CD4-positive, alpha-beta T cell treated with Interleukin-15 for 4 hours (primary cell): ENCODE data around the gene PRPF18.

ENCODE experiments used
- DNase-seq: peaks from one replicate; pipeline ENCODE4 v3.0.0-alpha.2; 2020; ENCODE audit warnings: low spot score

The PRPF18 gene

GRCh38 chr10:13604357-13605040, 17.7 kb downstream of the PRPF18 start:
- DNase-seq, result no peak

- no peak for DNase-seq
These were observed 21.6 kb downstream of the PRPF18 start for GRCh38 chr10:13608246-13608853.

- DNase-seq, result no peak
These were observed 26.0 kb downstream of the PRPF18 start for GRCh38 chr10:13612654-13613373.

- no peak for DNase-seq
These were observed 26.8 kb downstream of the PRPF18 start for GRCh38 chr10:13613519-13613918.

GRCh38 chr10:13614530-13615332, 28.0 kb downstream of the PRPF18 start:
- DNase-seq, result no peak

- no peak for DNase-seq
These were observed 29.0 kb downstream of the PRPF18 start for GRCh38 chr10:13615650-13616300.

- no peak for DNase-seq
These were observed 30.4 kb downstream of the PRPF18 start for GRCh38 chr10:13617116-13617515.

- no peak for DNase-seq
These were observed 35.2 kb downstream of the PRPF18 start for GRCh38 chr10:13621931-13622330.

- no peak for DNase-seq
These were observed 37.9 kb downstream of the PRPF18 start for GRCh38 chr10:13624630-13625029.

GRCh38 chr10:13627459-13628310, 40.9 kb downstream of the PRPF18 start:
- no peak for DNase-seq

- no peak for DNase-seq
These were observed 41.9 kb downstream of the PRPF18 start for GRCh38 chr10:13628661-13629060.

GRCh38 chr10:13629116-13629515, 42.4 kb downstream of the PRPF18 start:
- DNase-seq, result no peak

GRCh38 chr10:13630231-13630630, 43.5 kb downstream of the PRPF18 start:
- DNase-seq, result no peak

- no peak for DNase-seq
These were observed 44.8 kb downstream of the PRPF18 start for GRCh38 chr10:13631594-13631993.

GRCh38 chr10:13632440-13632839, 45.7 kb downstream of the PRPF18 start:
- no peak for DNase-seq

- DNase-seq, result no peak
These were observed 46.2 kb downstream of the PRPF18 start for GRCh38 chr10:13632884-13633440.

- DNase-seq, result no peak
These were observed 46.9 kb downstream of the PRPF18 start for GRCh38 chr10:13633689-13634088.

- DNase-seq, result no peak
These were observed 47.4 kb downstream of the PRPF18 start for GRCh38 chr10:13634207-13634606.

GRCh38 chr10:13636776-13637175, 50.0 kb downstream of the PRPF18 start:
- no peak for DNase-seq

- DNase-seq, result no peak
These were observed 50.6 kb downstream of the PRPF18 start for GRCh38 chr10:13637303-13637856.
